ENCODE results near the gene HARBI1. TPM values are rescaled to one million over a fixed set of nuclear protein-coding genes. Genes with fewer than 3 reads are reported as not detected.
A peak's percentile ranks its signal among the peaks of the same experiment; 100 is the strongest.

The HARBI1 gene, protein sequence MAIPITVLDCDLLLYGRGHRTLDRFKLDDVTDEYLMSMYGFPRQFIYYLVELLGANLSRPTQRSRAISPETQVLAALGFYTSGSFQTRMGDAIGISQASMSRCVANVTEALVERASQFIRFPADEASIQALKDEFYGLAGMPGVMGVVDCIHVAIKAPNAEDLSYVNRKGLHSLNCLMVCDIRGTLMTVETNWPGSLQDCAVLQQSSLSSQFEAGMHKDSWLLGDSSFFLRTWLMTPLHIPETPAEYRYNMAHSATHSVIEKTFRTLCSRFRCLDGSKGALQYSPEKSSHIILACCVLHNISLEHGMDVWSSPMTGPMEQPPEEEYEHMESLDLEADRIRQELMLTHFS
- 1 to 10 TPM; 4.0 to 4.7 (median 4.3) TPM for polyA plus RNA-seq (ENCODE audit: insufficient read length in 4 of 4)

DNA sequence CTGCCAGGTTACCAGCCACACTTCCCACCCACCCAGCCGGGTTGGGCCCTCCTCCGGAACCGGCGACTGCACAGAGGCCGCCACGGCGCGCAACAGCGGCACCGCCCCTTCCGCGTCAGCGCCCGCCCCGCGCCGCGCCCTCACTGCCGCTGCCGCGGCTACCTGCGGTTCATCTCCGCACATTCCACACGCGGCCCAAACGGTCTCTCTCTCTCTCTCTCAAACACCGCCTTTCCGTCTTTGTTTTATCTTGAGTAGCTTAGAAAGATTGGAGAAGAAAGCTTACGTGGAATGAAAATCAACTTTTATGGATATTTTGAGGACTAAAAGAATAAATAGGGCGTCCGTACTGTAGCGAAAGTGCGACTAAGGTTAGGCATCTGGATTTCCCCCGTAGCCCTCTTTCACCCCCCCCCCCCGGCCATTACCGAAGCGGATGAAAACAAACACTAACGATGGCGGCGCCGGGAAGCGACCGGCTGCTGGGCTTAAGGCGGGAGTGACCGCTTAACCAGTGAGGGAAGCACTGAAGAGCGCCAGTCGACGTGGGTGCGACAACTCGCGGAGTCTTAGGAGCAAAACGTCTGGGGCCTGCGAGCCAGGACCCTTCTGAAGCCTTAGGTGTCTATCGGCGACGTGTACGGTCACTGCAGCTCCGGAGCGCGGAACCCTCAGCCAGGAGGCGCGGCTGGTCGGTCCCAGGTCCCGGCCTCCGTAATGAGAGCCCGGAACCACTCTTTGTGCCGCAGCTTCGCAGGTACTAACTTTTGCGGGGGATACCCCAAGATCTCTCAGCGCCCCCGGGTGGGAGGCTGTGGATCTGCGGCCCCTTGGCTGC lies at the start of gene HARBI1, which contains the start of gene ATG13:
Gene HARBI1 (minus strand): TSS at position 94 of the 838 bp plus-strand sequence. CDS start 990 bp downstream, outside the sequence.
Gene ATG13 (plus strand): TSS at position 420 of the 838 bp plus-strand sequence. CDS start 26,739 bp downstream, outside the sequence.
- DNase-seq (ENCODE audit: low read depth in 4 of 4, low spot score in 3 of 4), result peak; percentile 79 to 88 (median 82)

DNA sequence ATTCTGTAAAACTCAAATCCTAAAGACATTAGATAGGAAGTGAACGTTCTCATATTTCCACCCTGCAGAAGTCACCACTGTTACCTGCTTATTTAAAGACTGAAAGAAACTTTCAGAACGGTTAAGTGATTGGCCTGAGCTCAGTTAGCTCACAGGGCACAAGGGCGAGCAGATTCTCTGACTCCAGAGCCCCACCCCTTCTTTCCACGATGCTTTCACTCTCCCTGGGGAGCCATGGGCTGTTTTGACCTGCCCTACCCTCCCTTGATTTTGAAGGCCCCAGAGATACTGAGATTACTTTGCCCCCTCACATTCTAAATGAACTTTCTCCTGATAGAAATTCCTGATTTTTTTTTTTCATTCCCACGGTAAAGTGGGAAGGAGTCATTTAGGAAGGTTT lies 49.5 kb upstream of the HARBI1 start:
- DNase-seq (ENCODE audit: low read depth in 4 of 4, low spot score in 3 of 4), result no peak

DNA sequence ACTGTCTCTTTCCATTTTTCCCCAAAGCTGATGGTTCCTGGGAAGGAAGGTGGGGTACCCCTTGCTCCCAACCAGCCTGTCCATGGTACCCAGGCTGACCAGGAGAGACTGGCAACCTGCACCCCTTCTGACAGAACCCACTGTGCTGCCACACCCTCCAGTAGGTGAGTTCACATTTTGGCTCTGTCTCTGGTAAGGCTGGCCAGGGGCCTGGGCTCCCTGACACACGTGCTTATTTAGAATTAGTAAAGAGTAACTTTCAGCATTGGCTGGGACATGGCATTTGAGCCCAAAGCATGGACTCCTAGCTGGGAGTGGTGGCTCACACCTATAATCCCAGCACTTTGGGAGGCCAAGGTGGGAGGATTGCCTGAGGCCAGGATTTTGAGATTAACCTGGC lies 48.3 kb upstream of the HARBI1 start:
- no peak for DNase-seq (ENCODE audit: low read depth in 4 of 4, low spot score in 3 of 4)

DNA sequence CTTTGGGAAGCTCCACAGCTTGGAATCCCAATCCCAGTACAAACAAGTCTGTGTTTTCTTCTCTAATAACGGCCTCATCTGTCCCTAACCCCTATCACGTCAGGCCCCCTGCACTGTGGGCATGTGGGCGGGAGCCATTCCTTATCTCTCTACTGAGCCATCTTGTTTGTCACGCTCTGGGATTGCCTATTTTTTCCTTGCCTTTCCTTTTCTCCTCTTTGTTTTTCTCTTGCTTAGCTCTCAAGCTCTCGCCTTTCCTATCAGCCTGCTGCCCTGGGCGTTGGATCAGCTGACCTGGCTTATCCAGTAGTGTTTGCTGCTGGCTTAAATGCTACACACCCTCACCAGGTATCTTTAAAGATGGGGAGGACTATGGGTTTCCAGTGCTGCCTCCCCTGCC lies 47.6 kb upstream of the HARBI1 start:
- no peak for DNase-seq (ENCODE audit: low read depth in 4 of 4, low spot score in 3 of 4)

DNA sequence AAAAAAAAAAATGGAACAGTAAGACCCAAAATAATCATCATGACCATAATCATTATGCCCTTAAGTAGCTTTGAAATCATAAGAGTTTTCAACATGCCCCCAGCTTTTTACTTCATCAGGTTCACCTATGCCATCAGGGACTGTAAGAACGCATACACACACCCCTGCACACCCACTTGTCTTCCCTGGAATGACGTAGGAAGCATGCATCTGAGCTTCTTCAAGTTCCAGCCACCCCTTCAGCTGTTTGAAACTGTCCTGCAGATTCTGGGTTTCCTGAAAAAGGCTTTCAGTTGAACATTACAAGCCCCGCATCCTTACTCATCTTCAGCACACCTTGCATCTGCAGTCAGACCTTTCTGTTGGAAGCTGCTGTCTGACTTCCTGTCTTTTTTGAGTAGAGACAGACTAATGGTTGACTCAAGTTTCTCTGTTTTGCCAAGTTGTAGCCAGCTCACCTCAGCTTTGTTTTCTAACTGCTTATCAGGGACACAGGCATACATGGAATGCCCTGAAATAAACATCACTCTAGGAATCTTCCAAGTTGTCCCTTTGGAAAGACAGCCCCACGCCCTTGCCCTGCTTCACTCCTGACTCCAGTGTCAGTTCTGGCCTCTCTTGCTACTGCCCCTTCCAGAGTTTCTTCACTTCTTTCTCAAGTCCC lies 46.4 kb upstream of the HARBI1 start:
- no peak for DNase-seq (ENCODE audit: low read depth in 4 of 4, low spot score in 3 of 4)

DNA sequence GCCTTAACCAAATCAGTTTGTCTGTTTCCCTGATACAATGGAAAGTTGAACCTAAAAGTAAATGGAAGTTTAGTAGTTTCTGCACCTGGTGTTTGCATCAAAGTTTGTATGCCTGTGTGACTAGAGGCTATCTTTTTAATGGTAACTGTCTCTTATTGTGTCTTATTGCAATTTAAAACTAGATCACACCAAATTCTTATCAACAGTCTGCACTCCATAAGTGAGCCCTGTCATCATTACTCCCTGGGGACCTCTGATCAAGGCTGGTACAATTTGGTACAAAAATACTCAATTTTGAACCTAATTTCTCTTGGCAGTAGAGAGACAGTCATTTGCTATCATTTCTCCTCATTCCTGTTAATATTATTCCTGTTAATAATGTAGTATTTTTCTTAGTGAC lies 45.3 kb upstream of the HARBI1 start:
- DNase-seq (ENCODE audit: low read depth in 4 of 4, low spot score in 3 of 4), result no peak

DNA sequence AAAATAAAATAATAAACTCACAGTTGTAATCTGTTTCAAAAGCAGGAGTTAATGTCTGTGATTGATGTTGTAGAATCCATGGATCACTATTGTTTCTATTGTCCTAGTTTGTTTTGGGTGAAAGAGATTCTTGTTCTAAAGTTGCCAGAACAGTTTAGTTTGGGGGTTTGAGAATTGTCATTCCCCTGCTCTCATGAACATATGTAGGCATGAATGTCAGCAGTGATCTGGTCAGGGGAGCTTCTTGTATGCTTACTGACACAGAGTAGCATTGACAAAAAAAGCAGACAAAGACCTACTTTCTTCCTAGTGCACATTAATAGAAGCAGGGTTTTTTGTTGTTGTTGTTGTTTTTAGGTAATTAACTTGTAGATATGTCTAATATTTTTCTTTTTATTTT lies 44.8 kb upstream of the HARBI1 start:
- no peak for DNase-seq (ENCODE audit: low read depth in 4 of 4, low spot score in 3 of 4)

DNA sequence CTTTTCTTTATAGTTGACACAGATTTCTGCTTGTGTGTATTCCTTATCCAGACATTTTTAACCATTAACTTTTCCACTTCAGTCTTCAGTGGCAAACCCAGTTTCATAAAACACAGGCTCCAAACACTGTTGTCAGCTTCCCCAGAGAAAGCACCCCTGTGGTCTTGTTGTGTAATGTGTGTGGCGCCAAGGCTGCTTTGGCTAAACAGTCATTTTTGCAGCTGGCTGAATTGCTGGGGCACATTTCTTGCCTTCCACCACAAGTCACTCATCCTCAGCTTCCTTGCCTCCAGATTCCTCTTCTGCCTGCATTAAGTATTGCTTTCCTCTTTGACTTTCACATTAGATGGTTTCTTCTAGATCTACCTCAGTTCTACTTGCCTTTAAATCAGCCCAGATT lies 42.9 kb upstream of the HARBI1 start:
- DNase-seq (ENCODE audit: low read depth in 4 of 4, low spot score in 3 of 4), result no peak

DNA sequence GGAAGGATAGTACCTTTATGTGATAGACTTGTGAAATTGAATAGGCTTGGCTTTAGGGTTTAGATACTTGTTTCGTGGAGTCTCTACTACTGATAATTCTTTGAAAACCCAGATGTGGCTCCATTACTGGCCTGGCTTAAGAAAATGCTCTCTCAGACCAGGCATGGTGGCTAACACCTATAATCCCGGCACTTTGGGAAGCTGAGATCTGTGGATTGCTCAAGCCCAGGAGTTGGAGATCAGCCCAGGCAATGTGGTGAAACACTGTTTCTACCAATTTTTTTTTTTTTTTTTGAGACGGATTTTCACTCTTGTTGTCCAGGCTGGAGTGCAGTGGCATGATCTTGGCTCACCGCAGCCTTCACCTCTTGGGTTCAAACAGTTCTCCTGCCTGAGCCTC lies 41.2 kb upstream of the HARBI1 start:
- no peak for DNase-seq (ENCODE audit: low read depth in 4 of 4, low spot score in 3 of 4)

DNA sequence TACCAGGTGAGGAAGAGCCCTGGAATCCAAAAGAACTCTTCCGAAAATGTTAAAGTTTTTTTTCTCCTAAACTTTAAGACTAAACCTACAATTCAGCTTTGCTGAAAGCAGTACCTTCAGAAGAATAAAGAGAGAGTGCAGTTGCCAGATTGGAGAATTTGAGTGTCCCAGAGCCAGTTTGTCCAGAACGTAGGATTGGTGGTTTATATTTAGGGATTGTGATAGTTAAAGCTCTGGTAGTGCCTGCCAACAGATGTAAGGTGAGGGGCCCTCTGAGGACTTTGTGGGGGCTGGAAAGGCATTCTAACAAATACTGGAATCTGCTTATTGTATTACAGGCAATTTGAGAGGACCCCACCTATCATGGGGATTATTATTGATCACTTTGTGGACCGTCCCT lies 40.2 kb upstream of the HARBI1 start:
- DNase-seq (ENCODE audit: low read depth in 4 of 4, low spot score in 3 of 4), result no peak

DNA sequence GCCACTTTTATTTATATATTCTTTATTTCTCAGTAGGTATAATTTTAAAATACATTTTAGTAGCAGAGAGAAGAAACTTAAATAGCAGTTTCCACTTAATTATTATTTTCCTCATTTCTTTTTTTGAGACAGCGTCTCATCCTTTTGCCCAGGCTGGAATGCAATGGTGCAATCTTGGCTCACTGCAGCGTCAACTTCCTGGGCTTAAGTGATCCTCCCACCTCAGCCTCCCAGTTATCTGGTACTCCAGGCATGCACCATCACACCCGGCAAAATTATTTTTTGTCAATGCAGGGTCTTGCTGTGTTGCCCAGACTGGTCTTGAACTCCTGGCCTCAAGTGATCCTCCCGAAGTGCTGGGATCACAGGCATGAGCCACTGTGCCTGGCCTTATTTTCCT lies 38.6 kb upstream of the HARBI1 start:
- no peak for DNase-seq (ENCODE audit: low read depth in 4 of 4, low spot score in 3 of 4)

DNA sequence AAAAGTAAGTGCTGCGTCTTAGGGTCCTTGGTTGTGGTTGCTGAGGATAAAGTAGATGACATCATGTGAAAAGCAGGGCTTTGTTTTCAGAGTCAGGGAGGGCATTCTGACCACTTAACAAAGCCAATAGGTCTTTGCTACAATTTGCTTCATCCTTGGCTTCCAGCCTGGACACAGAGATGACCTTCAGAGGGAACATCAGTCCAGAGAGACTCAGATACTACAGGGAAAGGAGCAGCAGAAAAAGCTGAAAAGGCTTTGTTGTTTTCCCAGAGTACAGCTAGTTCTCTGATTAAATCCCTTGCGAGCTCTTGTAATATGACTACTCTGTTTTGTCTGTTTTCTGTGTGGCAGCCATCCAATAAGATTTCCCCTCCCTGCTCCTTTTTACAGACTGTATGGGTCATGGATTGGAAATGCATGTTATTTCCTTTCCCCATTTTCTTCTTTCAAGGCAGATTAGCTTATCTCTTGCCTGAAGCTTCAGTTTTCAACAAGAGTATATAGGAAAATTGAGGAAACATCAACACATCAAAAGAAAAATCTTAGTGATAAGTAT lies 32.2 kb upstream of the HARBI1 start:
- DNase-seq (ENCODE audit: low read depth in 4 of 4, low spot score in 3 of 4), result peak in 1 of 4 donors; percentile 24

DNA sequence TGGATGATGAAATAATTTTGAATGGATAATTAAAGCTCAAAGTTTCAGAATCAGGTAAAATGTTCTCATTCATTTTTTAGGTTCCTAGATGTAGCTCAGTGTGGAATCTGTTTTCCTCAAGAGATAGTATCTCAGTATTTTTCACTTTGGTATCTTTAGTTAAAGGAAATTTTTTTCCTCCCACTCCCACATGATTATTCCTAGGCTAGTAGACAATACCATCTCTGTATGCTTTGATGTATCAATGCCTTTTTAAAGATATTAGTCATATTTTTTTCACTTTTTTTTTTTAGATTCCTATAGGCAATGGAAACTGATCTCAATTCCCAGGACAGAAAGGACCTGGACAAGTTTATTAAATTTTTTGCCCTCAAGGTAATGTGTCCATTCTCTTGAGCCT lies 27.0 kb upstream of the HARBI1 start:
- no peak for DNase-seq (ENCODE audit: low read depth in 4 of 4, low spot score in 3 of 4)

DNA sequence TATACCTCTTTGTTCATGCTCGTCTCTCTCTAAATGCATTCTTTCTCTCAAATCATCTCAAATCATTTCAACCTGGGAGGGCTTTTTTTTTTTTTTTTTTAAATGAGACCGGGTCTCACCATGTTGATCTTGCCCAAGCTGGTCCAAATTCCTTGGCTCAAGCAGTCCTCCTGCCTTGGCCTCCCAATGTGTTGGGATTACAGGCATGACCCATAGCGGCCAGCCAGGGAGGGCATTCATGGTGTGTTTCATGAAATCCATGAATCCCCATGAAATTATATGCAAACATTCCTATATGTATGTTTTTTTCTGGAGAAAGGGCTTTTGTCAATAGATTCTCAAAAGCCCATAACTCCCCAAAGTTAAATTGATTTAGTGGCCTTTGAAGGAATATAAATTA lies 26.5 kb upstream of the HARBI1 start:
- DNase-seq (ENCODE audit: low read depth in 4 of 4, low spot score in 3 of 4), result no peak

DNA sequence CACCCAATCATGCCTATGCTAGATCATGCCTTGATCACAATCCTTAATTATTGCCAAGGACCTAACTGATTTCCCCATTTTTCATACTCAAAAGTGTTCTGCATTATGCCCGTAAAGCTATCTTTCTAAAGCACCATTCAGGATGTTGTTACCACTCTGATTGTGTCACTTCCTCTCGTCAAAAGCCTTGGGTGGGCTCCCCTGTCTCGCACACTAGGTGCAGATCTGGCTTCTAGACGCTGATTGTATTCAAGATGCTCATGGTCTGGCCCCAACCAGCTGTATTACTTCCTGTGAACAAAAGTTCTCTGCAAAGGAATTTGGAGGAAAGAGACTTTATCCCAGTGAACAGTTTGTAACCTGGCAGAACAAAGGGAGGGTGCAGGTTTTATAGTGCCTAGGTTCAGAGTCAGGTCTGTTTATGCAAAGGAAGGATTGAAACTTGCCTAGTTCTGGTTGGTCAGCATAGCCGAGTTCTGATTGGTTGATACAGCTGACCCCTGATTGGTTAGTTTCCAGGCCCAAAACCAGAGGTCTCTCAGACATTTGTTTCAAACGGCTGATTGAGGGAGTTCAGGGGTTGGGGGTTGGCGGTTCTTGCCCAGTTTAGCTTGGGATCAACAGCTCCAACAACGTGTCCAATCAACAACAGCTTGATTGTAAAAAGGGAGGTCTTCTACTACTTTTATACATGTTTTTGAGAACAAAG lies 25.8 kb upstream of the HARBI1 start:
- DNase-seq (ENCODE audit: low read depth in 4 of 4, low spot score in 3 of 4), result no peak

DNA sequence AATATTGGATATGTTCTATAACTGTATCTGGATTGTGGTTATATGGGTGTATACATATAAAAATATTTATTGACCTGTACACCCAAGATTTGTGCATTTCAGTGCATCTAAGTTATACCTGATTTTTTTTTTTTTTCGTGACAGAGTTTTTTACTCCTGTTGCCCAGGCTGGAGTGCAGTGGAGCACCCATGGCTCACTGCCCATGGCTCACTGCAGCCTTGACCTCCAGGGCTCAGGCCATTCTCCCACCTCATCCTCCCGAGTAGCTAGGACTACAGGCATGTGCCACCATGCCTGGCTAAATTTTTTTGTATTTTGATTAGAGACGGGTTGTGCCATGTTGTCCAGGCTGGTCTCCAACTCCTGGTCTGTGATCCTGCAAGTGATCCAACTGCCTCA lies 24.6 kb upstream of the HARBI1 start:
- no peak for DNase-seq (ENCODE audit: low read depth in 4 of 4, low spot score in 3 of 4)

DNA sequence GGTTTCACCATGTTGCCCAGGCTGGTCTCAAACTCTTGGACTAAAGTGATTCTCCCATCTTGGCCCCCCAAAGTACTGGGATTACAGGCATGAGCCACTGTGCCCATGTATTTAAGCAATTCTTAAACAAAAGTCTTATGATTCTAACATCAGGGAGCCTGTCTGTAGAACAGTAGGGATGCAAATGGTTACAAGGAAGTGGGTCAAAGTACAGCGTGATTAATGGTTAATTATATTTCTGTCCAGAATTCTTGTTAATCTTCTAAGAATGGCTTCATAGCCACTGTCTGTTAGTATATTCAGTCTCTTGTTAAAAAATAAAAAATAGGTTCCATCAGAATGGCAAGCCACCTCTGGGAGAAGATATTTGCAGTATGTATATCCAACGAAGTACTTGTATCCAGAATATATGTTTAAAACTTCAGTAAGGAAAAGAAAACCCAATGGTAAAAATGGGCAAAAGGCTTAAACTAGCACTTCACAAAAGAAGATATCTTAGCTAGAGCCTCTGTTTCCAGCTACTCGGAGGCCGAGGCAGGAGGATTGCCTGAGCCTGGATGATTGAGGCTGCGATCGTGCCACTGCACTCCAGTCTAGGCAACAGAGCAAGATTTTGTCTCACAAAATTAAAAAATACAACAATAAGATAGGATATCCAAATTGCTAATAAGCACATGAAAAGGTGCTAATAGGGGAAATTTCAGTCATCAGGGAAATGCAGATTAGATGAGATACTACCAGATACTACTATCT lies 23.2 kb upstream of the HARBI1 start:
- DNase-seq (ENCODE audit: low read depth in 4 of 4, low spot score in 3 of 4), result no peak

DNA sequence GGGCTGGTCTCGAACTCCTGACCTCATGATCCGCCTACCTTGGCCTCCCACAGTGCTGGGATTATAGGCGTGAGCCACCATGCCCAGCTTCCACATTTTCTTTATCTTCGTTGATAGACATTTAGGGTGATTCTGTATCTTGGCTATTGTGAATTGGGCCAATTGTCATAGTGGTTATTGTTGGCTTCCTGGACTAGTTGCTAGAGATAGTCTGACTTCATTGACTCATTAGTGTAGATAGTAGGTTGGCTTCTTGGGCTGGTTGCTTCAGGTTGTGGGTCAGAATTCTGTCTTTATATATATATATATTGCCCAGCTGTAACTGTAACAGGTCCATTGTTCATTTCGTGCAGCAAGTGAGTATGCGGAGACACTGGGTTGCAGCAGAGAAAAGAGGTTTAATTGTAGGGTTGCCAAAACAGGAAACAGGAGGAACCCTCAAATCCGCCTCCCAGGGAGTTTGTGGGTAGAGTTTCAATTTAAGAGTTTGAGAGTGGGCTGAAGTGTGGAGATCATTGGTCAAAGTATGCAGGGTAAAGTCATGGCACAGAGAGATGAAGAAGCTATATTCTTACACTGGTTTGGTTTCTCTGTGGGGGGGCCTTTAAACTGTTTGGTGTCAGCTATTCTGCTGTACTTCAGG lies 22.3 kb upstream of the HARBI1 start:
- DNase-seq (ENCODE audit: low read depth in 4 of 4, low spot score in 3 of 4), result no peak

DNA sequence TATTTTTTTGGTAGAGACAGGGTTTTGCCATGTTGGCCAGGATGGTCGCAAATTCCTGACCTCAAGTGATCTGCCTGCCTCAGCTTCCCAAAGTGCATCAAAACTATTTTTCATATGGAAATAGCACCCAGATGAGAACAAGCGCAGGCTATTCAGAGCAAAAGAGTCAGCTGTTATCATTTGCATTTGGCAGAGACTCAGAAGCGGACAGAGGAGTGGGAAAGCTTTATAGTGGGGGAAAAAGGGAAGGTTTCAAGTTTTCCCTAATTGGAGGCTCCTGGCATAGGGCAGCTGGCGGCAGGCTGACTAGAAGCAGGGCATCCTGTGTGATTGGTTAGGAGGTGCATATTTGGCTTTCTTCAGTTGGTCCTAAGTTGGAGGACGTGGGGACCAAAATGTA lies 20.5 kb upstream of the HARBI1 start:
- DNase-seq (ENCODE audit: low read depth in 4 of 4, low spot score in 3 of 4), result no peak
